ENCODE results near the gene PRDM7.

DNA sequence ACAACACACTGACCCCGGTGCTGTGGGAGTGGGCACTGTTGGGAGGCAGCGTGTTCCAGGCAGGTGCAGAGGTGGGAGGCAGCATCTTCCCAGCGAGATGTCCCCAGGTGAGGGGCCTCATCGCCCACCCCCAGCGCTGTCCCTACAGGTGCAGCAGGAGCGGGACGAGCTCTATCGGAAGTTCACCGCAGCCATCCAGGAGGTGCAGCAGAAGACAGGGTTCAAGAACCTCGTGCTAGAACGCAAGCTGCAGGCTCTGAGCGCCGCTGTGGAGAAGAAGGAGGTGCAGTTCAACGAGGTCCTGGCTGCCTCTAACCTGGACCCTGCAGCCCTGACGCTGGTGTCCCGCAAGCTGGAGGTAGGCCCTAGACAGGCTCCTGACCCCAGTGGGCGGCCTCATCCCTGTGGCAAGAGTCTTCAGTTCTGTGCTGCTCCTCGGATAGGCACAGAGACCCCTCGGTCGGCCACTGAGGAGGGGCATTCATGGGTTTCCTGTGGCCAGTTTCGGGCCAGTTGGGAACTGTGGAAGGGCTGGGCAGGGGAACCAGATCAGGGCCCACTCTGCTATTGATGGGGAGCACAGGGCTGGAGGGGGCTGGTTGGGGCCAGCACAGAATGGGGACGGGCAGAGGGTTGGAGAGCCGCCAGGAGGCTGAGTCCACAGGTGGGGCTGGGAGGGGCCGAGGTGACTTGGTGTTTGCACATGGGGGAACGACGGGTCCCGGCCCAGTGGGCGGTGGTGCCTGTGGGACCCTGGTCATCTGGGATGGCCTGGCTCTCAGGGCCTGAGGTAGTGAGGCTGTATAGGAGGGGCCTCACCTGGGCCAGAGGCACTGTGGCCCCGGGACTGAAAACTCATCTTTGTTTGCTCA lies 36.7 kb downstream of the PRDM7 start:
- no peak for TF ChIP-seq CTCF (IDR thresholded peaks at IDR 0.05)
- no peak for TF ChIP-seq EZH2 (IDR thresholded peaks at IDR 0.05; ENCODE audit: borderline replicate concordance, insufficient read depth, low read depth, low read length, poor library complexity, severe bottlenecking)

Measured in B cell (primary cell).